ENCODE results near the gene WRAP73. TPM values are rescaled to one million over a fixed set of nuclear protein-coding genes. Genes with fewer than 3 reads are reported as not detected.

WRAP73 gene
- polyA plus RNA-seq, 1 experiment = 27.6 TPM

GRCh38 chr1:3610527-3611169, 39.3 kb downstream of the WRAP73 start:
- no peak overlapping the region; the same call in 1 of the 2 replicates for H3K4me3 ChIP-seq (ENCODE audit: low read depth, low read length)
- DNase-seq (ENCODE audit: low read depth) = no peak
- H3K36me3 ChIP-seq (ENCODE audit: control insufficient read depth, insufficient read depth, low read length) = no peaks in the 10 kb centered on the region
- ChIA-PET CTCF (no interaction called here), POLR2A (no interaction called here)
- peaks cover 11% of the 10 kb centered on the region for H3K27me3 ChIP-seq (ENCODE audit: control insufficient read depth, insufficient read depth, low read length)
- no peak for TF ChIP-seq CTCF (IDR thresholded peaks at IDR 0.05; ENCODE audit: insufficient read depth, low read depth, low read length)

GRCh38 chr1:3609769-3610526, 40.0 kb downstream of the WRAP73 start:
- Histone ChIP-seq H3K4me3 (ENCODE audit: low read depth, low read length) (no peak overlapping the region), H3K36me3 (ENCODE audit: control insufficient read depth, insufficient read depth, low read length) (no peaks in the 10 kb centered on the region), H3K27me3 (ENCODE audit: control insufficient read depth, insufficient read depth, low read length) (peaks cover 11% of the 10 kb centered on the region)
- CTCF ChIA-PET = interaction anchor here (1.0 to 4.2 kb wide), 2 partner anchors 9 to 23 kb away, joined by 3 to 17 read pairs; no protein-coding TSS in a partner anchor
- POLR2A ChIA-PET = no interaction called here
- TF ChIP-seq CTCF (IDR thresholded peaks at IDR 0.05; ENCODE audit: insufficient read depth, low read depth, low read length) = no peak
- no peak for DNase-seq (ENCODE audit: low read depth)

- ChIA-PET POLR2A (no interaction called here), CTCF (interaction anchor here (1.0 to 4.2 kb wide), 3 partner anchors 10 to 22 kb away, joined by 3 to 17 read pairs (median 5); no protein-coding TSS in a partner anchor)
- TF ChIP-seq CTCF (IDR thresholded peaks at IDR 0.05; ENCODE audit: insufficient read depth, low read depth, low read length) = no peak
- no peak for DNase-seq (ENCODE audit: low read depth)
- no peak overlapping the region for H3K4me3 ChIP-seq (ENCODE audit: low read depth, low read length)
- H3K36me3 ChIP-seq (ENCODE audit: control insufficient read depth, insufficient read depth, low read length) = no peaks in the 10 kb centered on the region
- peaks cover 11% of the 10 kb centered on the region for H3K27me3 ChIP-seq (ENCODE audit: control insufficient read depth, insufficient read depth, low read length)
Observed at GRCh38 chr1:3609016-3609768, 40.7 kb downstream of the WRAP73 start.

DNA sequence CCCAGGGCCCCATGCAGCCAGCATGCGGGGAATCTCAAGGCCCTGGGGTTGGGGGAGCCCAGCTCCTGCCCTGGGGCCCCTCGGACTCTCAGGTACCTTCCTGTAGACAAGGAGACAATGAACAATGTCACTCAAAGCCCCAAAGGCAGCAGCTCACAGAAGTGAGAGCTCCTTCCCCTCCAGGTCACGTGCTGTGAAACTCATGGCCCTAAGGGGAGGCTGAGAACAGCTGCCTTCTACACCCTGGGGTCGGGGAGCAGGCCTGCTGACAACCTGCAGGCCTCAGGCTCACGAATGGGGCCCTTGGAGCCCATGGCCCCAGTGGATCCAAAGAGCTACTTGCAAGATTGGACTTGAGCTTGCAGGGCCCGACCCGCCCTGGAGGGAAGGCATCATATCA, 41.7 kb downstream of the WRAP73 start:
- H3K4me3 ChIP-seq (ENCODE audit: low read depth, low read length) = no peak overlapping the region
- H3K27me3 ChIP-seq (ENCODE audit: control insufficient read depth, insufficient read depth, low read length) = peaks cover 11% of the 10 kb centered on the region
- CTCF ChIA-PET = interaction anchor here (0.6 to 4.2 kb wide), 4 partner anchors 11 to 38 kb away, joined by 3 to 17 read pairs (median 4); no protein-coding TSS in a partner anchor
- no peaks in the 10 kb centered on the region for H3K36me3 ChIP-seq (ENCODE audit: control insufficient read depth, insufficient read depth, low read length)
- TF ChIP-seq CTCF (IDR thresholded peaks at IDR 0.05; ENCODE audit: insufficient read depth, low read depth, low read length) = no peak
- DNase-seq (ENCODE audit: low read depth) = no peak
- POLR2A ChIA-PET = no interaction called here

- peaks cover 11% of the 10 kb centered on the region for H3K27me3 ChIP-seq (ENCODE audit: control insufficient read depth, insufficient read depth, low read length)
- POLR2A ChIA-PET = interaction anchor here (0.6 kb wide), 1 partner anchor 18 kb away, joined by 22 read pairs; no protein-coding TSS in a partner anchor
- TF ChIP-seq CTCF (IDR thresholded peaks at IDR 0.05; ENCODE audit: insufficient read depth, low read depth, low read length) = no peak
- DNase-seq (ENCODE audit: low read depth) = no peak
- CTCF ChIA-PET = interaction anchor here (0.6 to 4.2 kb wide), 3 partner anchors 11 to 38 kb away, joined by 3 to 17 read pairs (median 3); no protein-coding TSS in a partner anchor
- no peaks in the 10 kb centered on the region for H3K36me3 ChIP-seq (ENCODE audit: control insufficient read depth, insufficient read depth, low read length)
- no peak overlapping the region for H3K4me3 ChIP-seq (ENCODE audit: low read depth, low read length)
Observed at GRCh38 chr1:3607703-3608065, 42.2 kb downstream of the WRAP73 start.
